H1 (cell line): Measurements from ENCODE around the gene UBE2B. TPM values are rescaled to one million over a fixed set of nuclear protein-coding genes. Genes with fewer than 3 reads are reported as not detected.

Source experiments
- KDM1A ChIP-seq: fragments of 200-600, 300-600 bp; sonication (generic); IDR thresholded peaks from 2 replicates; pipeline ENCODE4 v1.7.1; 2016; ENCODE audit warnings: mild to moderate bottlenecking, low read length, borderline replicate concordance
- RNF2 ChIP-seq: fragments of 200-900, 300-1000 bp; sonication (generic); IDR thresholded peaks from 2 replicates; pipeline ENCODE4 v1.7.1; 2016; ENCODE audit warnings: borderline replicate concordance, low read depth, mild to moderate bottlenecking, antibody characterized with exemption, low read length; ENCODE audit not compliant: poor library complexity, severe bottlenecking; ENCODE audit errors: missing control alignments
- polyA plus RNA-seq, 7 experiments: library from polyadenylated mRNA; depleted of rRNA in 3 of 7; stranded (reverse) in 5 of 7; unstranded in 2 of 7; fragments of >200 nt in 5 of 7; fragments of 200-250 nt in 2 of 7; gene quantifications; 1 replicate in 5 of 7; 2 replicates in 1 of 7; 4 replicates in 1 of 7; pipeline versions ENCODE4 v1.2.1 to v1.2.3, GENCODE V29; 2011 to 2013; ENCODE audit warnings: missing spikeins in 2 of 7, mixed read lengths in 2 of 7
- total RNA-seq: library from RNA; stranded (reverse); fragmentation: NEBNext Ultra II Directional; extraction: Animal tissue kit (Norgen Biotek cat#: 25700); gene quantifications from 2 replicates; pipeline ENCODE4 v1.2.1, GENCODE V29; 2021
- TF ChIP-seq, protein P1 (sequence below): IDR thresholded peaks from 2 replicates; pipeline ENCODE4 v1.6.1; 2012; ENCODE audit warnings: low read length, inconsistent platforms

UBE2B gene
- total and polyA plus RNA-seq, 2 of the 8 experiments (the other 6 are each of a cell fraction or from before 2014, with no cell fraction given) = 15.9 to 46.8 TPM

DNA sequence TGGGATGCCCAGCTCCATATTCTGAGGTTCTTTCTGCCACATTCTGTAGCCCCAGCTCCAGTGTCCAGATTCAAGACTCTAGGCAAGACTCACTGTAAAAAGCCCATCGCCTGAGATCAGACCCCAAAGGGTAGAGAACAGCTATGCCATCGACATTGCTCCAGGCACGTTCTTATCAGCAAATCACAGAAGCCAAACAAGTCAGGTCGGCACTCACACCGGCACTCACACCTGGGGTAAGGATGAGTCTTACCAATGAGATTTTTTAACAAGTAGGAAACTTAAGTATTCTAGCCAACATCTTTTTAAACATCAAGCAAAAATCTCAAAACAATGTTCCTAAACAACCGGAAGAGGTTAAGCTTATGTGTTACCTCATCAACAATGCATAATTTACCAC is 38.0 kb downstream of the UBE2B start (continued):
- TF ChIP-seq, protein P1, sequence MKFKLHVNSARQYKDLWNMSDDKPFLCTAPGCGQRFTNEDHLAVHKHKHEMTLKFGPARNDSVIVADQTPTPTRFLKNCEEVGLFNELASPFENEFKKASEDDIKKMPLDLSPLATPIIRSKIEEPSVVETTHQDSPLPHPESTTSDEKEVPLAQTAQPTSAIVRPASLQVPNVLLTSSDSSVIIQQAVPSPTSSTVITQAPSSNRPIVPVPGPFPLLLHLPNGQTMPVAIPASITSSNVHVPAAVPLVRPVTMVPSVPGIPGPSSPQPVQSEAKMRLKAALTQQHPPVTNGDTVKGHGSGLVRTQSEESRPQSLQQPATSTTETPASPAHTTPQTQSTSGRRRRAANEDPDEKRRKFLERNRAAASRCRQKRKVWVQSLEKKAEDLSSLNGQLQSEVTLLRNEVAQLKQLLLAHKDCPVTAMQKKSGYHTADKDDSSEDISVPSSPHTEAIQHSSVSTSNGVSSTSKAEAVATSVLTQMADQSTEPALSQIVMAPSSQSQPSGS = no peak
- TF ChIP-seq KDM1A (no peak), RNF2 (no peak)
